ENCODE results near the gene KLF14.

KLF14 gene

DNA sequence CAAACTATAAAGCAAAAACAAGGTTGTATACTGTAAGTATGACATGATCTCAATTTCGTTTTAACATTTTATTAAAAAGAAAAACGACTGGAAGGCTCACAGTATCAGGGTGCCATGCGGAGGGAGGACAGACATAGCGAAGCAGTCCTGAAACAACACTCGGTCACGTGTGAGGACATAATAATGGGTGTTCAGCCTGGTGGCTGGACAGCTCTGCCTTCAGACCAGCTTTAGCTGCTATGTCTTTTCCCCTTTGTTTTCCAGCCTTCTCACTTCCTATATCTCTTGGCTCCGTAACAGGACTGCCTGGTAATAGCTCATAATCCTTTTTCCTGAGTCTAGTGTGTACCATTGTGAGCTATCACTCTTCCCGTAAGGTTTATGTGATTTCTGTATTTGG lies 18.4 kb upstream of the KLF14 start:
- no peak overlapping the region for H3K4me3 ChIP-seq (ENCODE audit: low read depth, low read length)
- no peak for DNase-seq (ENCODE audit: low read depth)
- TF ChIP-seq CTCF (IDR thresholded peaks at IDR 0.05; ENCODE audit: insufficient read depth, low read depth, low read length, missing control alignments), result no peak

DNA sequence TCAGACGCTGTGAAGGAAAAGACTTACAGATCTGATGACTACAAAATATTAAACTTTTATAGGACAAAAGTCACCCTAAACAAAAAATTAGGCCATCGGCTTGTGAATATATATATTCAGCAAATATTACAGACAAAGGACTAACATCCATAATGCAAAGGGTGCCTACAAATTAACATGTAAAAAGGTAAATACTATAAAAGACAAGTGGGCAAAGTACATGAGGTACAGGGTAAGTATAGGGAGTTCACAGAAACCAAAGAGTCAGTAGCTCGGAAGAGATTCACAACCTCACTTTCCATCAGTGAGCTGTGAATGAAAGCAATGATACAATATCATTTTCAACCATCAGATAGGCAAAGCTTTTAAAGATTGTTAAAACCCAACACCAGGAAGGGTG lies 16.7 kb upstream of the KLF14 start:
- TF ChIP-seq CTCF (IDR thresholded peaks at IDR 0.05; ENCODE audit: insufficient read depth, low read depth, low read length, missing control alignments), result no peak
- H3K4me3 ChIP-seq (ENCODE audit: low read depth, low read length), result no peak overlapping the region
- DNase-seq (ENCODE audit: low read depth), result no peak

DNA sequence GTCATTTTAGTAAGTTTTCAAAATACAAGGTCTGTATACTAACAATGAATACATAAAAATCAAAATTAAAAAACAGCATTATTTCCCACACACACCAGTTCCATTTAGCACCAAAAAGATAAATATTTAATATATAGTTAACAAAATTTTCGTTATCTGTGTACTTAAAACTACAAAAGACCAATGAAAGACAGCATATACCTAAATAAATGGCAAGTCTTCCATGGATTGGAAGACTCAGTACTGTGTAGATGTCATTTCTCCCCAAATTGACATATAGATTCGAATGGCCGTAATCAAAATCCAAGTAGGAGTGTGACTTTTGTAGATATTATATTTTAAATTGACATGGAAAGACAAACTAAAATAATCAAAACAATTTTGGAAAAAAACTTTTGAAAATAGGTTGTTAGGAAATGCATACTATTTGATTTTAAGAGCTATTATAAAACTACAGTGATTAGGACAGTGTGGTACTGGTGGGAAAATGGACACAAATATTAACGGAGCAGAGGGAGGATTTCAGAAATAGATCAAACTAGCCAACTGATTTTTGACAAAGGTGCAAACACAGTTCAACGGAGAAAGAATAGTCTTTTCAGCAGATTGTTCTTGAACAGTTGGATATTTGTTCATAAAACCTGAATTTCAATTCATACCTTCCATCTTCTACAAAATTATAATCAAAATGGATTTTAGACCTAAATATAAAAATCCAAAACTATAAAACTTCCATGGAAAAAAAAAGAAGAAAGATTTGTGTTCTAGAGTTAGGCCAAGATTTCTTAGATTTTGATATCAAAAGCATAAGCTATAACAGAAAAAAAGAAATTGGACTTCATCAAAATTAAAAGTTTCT lies 14.8 kb upstream of the KLF14 start:
- no peak overlapping the region for H3K4me3 ChIP-seq (ENCODE audit: low read depth, low read length)
- DNase-seq (ENCODE audit: low read depth), result no peak
- no peak for TF ChIP-seq CTCF (IDR thresholded peaks at IDR 0.05; ENCODE audit: insufficient read depth, low read depth, low read length, missing control alignments)

DNA sequence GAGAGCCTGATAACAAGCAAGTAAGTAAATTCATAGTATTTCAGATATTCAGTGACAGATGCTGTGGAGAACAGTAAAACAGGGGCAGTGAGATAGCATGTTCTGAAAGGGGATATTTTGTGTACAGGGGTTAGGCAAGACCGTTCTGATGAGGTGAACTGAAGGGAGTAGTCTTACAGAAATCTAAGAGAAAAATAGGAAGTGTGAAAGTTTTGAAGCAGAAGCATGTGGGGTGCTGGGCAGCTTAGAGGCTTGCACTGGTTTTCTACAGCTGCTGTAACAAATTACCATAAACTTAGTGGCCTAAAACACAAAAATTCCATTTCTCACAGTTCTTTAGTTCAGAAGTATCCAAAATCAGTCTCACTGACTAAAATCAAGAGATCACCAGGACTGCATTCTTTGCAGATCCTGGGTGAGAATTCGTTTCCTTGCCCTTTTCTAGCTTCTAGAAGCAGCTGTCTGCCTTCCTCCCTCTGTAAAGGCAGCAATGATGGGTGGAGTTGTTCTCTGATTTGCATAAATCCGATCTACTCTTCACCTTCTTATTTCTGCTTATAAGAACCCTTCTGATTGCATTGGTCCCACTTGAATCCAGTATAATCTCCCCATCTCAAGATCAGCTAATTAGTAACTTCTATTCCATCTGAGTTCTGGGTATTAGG lies 7.5 kb upstream of the KLF14 start:
- H3K4me3 ChIP-seq (ENCODE audit: low read depth, low read length), result no peak overlapping the region
- TF ChIP-seq CTCF (IDR thresholded peaks at IDR 0.05; ENCODE audit: insufficient read depth, low read depth, low read length, missing control alignments), result no peak
- DNase-seq (ENCODE audit: low read depth), result no peak

GRCh38 chr7:130740606-130741005 lies 6.6 kb upstream of the KLF14 start:
- no peak for DNase-seq (ENCODE audit: low read depth)
- no peak overlapping the region for H3K4me3 ChIP-seq (ENCODE audit: low read depth, low read length)
- TF ChIP-seq CTCF (IDR thresholded peaks at IDR 0.05; ENCODE audit: insufficient read depth, low read depth, low read length, missing control alignments), result no peak

DNA sequence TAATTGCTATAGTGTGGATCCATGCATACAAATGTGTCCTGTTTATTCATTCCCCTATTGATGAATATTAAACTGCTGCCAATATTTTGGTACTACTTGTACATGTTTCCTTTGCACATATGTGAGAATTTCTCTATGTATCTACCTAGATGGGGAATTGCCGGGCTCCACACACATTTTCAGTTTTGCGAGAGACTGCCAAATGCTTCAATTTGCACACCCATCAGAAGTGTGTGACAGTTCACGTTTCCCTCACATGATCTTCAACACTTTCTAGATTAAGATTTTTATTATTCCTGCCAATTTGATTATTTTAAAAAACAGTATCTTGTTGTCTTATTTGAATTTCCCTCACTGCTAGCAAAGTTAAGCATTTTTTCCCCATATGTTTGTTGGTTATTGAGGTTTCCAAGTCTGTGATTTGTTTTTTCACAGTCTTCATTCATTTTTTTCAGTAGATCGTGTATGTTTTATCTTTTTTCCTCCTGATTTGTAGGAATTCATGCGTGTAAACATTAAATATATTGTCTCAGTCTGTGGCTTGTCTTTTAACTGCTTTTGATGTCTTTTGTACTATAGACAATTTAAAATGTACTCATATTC lies 2.4 kb upstream of the KLF14 start:
- no peak for TF ChIP-seq CTCF (IDR thresholded peaks at IDR 0.05; ENCODE audit: insufficient read depth, low read depth, low read length, missing control alignments)
- no peak overlapping the region for H3K4me3 ChIP-seq (ENCODE audit: low read depth, low read length)
- no peak for DNase-seq (ENCODE audit: low read depth)

Data from GM12865 (cell line).